ENCODE data around the gene CCDC38. TPM values are rescaled to one million over a fixed set of nuclear protein-coding genes. Genes with fewer than 3 reads are reported as not detected.

The CCDC38 gene
- total and polyA plus RNA-seq, 10 of the 15 experiments (the other 5 are each of a cell fraction or from before 2014, with no cell fraction given): 0.04 to 0.05 TPM; not detected in 8

- H3K79me2 ChIP-seq (ENCODE audit: control insufficient read depth, insufficient read depth, low read length): peaks cover 34% of the 10 kb centered on the region
- no peak overlapping the region for H3K9ac ChIP-seq (ENCODE audit: control insufficient read depth, insufficient read depth, low read length)
- no peak overlapping the region for H3K4me3 ChIP-seq
- H3K4me1 ChIP-seq (ENCODE audit: control insufficient read depth, insufficient read depth, low read length): no peaks in the 10 kb centered on the region
- BruUV-seq (replicated peaks): no TSS peak
- ChIA-PET CTCF (no interaction called here), RAD21 (ENCODE audit: unreplicated experiment) (interaction anchor here (0.9 kb wide), 1 partner anchor 60 kb away, joined by 3 read pairs; no protein-coding TSS in a partner anchor), POLR2A (no interaction called here), SMC1A (ENCODE audit: uncharacterized antibody, unreplicated experiment) (no interaction called here)
- H3K9me3 ChIP-seq (replicated peaks; ENCODE audit: control insufficient read depth, insufficient read depth, low read length): peaks cover 3% of the 10 kb centered on the region; the same call in 2 of the 3 replicates
- TF ChIP-seq DPF2 (IDR thresholded peaks at IDR 0.05) (no peak), RAD21 (IDR thresholded peaks at IDR 0.05; ENCODE audit: insufficient read depth, low read depth, low read length) (no peak), JUNB (IDR thresholded peaks at IDR 0.05) (no peak)
- H2AFZ ChIP-seq (ENCODE audit: control insufficient read depth, low read depth, low read length): no peak overlapping the region
- peaks cover 0 to under 1% of the 10 kb centered on the region in 2 experiments; a peak in 2 of 4 replicates for H3K27me3 ChIP-seq (replicated peaks in 1 of 2; ENCODE audit: control insufficient read depth in 2 of 2, insufficient read depth in 2 of 2, low read length in 1 of 2)
- peaks cover 0 to 11% of the 10 kb centered on the region in 2 experiments; a peak in 1 of 4 replicates for H3K36me3 ChIP-seq (ENCODE audit: control insufficient read depth in 2 of 2, insufficient read depth in 2 of 2, low read length in 1 of 2)
- FAIRE-seq: no peak
- ATAC-seq: no peak
- in situ Hi-C loops (cut with MboI) (no loop called here), intact Hi-C loops (cut with micrococcal nuclease; ENCODE audit: unreplicated experiment) (no loop called here)
- DNase-seq (ENCODE audit: low read depth, low spot score): no peak
- no peak overlapping the region for H3K4me2 ChIP-seq (ENCODE audit: control insufficient read depth, insufficient read depth)
- WGBS (ENCODE audit: insufficient coverage, insufficient replicate concordance, low lambda C conversion rate, missing lambda C conversion rate): 57% methylated on average over 7 of the region's 7 CpGs
- H4K20me1 ChIP-seq (ENCODE audit: control insufficient read depth, insufficient read depth): no peaks in the 10 kb centered on the region
- no peak overlapping the region for H3K27ac ChIP-seq (ENCODE audit: control insufficient read depth, insufficient read depth)
Measured at GRCh38 chr12:95857156-95857555, 85.3 kb downstream of the CCDC38 start.

- intact Hi-C loops (cut with micrococcal nuclease; ENCODE audit: unreplicated experiment): no loop called here
- H3K9me3 ChIP-seq (replicated peaks; ENCODE audit: control insufficient read depth, insufficient read depth, low read length): no peaks in the 10 kb centered on the region
- H2AFZ ChIP-seq (ENCODE audit: control insufficient read depth, low read depth, low read length): no peak overlapping the region
- WGBS (ENCODE audit: insufficient coverage, insufficient replicate concordance, low lambda C conversion rate, missing lambda C conversion rate): 55% methylated on average over 4 of the region's 4 CpGs
- DNase-seq (ENCODE audit: low read depth, low spot score) (no peak), ATAC-seq (no peak), FAIRE-seq (no peak)
- in situ Hi-C loops (cut with MboI): no loop called here
- H3K27ac ChIP-seq (ENCODE audit: control insufficient read depth, insufficient read depth): no peak overlapping the region
- H3K27me3 ChIP-seq (replicated peaks in 1 of 2; ENCODE audit: control insufficient read depth in 2 of 2, insufficient read depth in 2 of 2, low read length in 1 of 2): peaks cover 0 to 3% of the 10 kb centered on the region in 2 experiments; a peak in 2 of 4 replicates
- no peaks in the 10 kb centered on the region for H3K79me2 ChIP-seq (ENCODE audit: control insufficient read depth, insufficient read depth, low read length)
- H3K36me3 ChIP-seq (ENCODE audit: control insufficient read depth in 2 of 2, insufficient read depth in 2 of 2, low read length in 1 of 2): no peaks in the 10 kb centered on the region
- RAD21 ChIA-PET (ENCODE audit: unreplicated experiment): no interaction called here
- POLR2A ChIA-PET: no interaction called here
- H3K9ac ChIP-seq (ENCODE audit: control insufficient read depth, insufficient read depth, low read length): no peak overlapping the region
- no TSS peak for BruUV-seq (replicated peaks)
- SMC1A ChIA-PET (ENCODE audit: uncharacterized antibody, unreplicated experiment): no interaction called here
- no peaks in the 10 kb centered on the region for H4K20me1 ChIP-seq (ENCODE audit: control insufficient read depth, insufficient read depth)
- CTCF ChIA-PET: no interaction called here
- H3K4me2 ChIP-seq (ENCODE audit: control insufficient read depth, insufficient read depth): no peak overlapping the region
- H3K4me3 ChIP-seq: no peak overlapping the region
- no peaks in the 10 kb centered on the region for H3K4me1 ChIP-seq (ENCODE audit: control insufficient read depth, insufficient read depth, low read length)
- TF ChIP-seq CBX3 (IDR thresholded peaks at IDR 0.05; ENCODE audit: borderline replicate concordance, low read depth): no peak
- TF ChIP-seq NFYA (IDR thresholded peaks at IDR 0.05; ENCODE audit: borderline replicate concordance, low read depth, low read length): no peak
- no peak for TF ChIP-seq IKZF2 (IDR thresholded peaks at IDR 0.05)
- TF ChIP-seq FOXM1 (IDR thresholded peaks at IDR 0.05; ENCODE audit: low read depth, low read length): no peak
- TF ChIP-seq PRDM15 (CRISPR knock-in tag; IDR thresholded peaks at IDR 0.05): no peak
- TF ChIP-seq RBBP5 (conservative IDR thresholded peaks at IDR 0.05): no peak
- no peak for TF ChIP-seq USF2 (IDR thresholded peaks at IDR 0.05; ENCODE audit: borderline replicate concordance, low read depth, low read length)
- TF ChIP-seq HCFC1 (IDR thresholded peaks at IDR 0.05; ENCODE audit: low read length): no peak
- TF ChIP-seq POU2F2 (IDR thresholded peaks at IDR 0.05; ENCODE audit: borderline replicate concordance, low read depth, low read length): no peak
Measured at GRCh38 chr12:95852133-95852532, 90.3 kb downstream of the CCDC38 start.

Measured in GM12878 (cell line).